Caco-2 (cell line): Measurements from ENCODE around the gene ZFHX3. TPM values are rescaled to one million over a fixed set of nuclear protein-coding genes. Genes with fewer than 3 reads are reported as not detected.
A peak's percentile ranks its signal among the peaks of the same experiment; 100 is the strongest.

ENCODE experiments used
- BruUV-seq: library from RNA; stranded (reverse); fragments of 400-500 nt; replicated peaks from 2 replicates; lab custom pipeline; 2021; lab: Mats Ljungman, UMichigan
- CTCF ChIA-PET: fragments of 300-600 bp; sonication (Branson Sonifier 250); formaldehyde crosslinking; loops from one replicate; lab custom pipeline; 2022; ENCODE audit warnings: antibody characterized with exemption; lab: Charles Lee
- POLR2A ChIA-PET: fragments of 300-600 bp; sonication (Branson Sonifier 250); formaldehyde crosslinking; loops from one replicate; lab custom pipeline; 2022; ENCODE audit warnings: antibody characterized with exemption; lab: Charles Lee
- DNase-seq, 2 experiments: peaks; one replicate each; pipeline versions ENCODE4 v3.0.0 to v3.0.0-alpha.2; 2020 to 2022
- H3K27me3 ChIP-seq: replicated peaks from 2 replicates; pipeline ENCODE4 v1.6.0; 2011; ENCODE audit warnings: low read length; ENCODE audit not compliant: control insufficient read depth, insufficient read depth
- H3K36me3 ChIP-seq: 2 replicates; pipeline ENCODE4 v1.5.1; 2011; ENCODE audit warnings: low read length; ENCODE audit not compliant: control insufficient read depth, insufficient read depth
- H3K4me1 ChIP-seq: fragments of 250-450 bp; sonication (Bioruptor Pico); 2 replicates; pipeline ENCODE4 v1.5.1; 2020; ENCODE audit warnings: mild to moderate bottlenecking
- H3K4me3 ChIP-seq: 2 replicates; pipeline ENCODE4 v1.5.1; 2011; ENCODE audit warnings: low read depth, mild to moderate bottlenecking, control low read depth, low read length
- H3K9me3 ChIP-seq: fragments of 250-450 bp; sonication (Bioruptor Pico); 2 replicates; pipeline ENCODE4 v1.5.1; 2020; ENCODE audit warnings: mild to moderate bottlenecking, moderate library complexity
- H3K27ac Mint-ChIP-seq: one replicate; pipeline ENCODE4 v1.8.0; 2022; ENCODE audit warnings: mixed read lengths; ENCODE audit not compliant: unreplicated experiment
- H3K27me3 Mint-ChIP-seq: one replicate; pipeline ENCODE4 v1.8.0; 2022; ENCODE audit warnings: mixed read lengths; ENCODE audit not compliant: insufficient read depth, unreplicated experiment
- H3K36me3 Mint-ChIP-seq: one replicate; pipeline ENCODE4 v1.8.0; 2022; ENCODE audit warnings: mild to moderate bottlenecking, mixed read lengths; ENCODE audit not compliant: insufficient read depth, unreplicated experiment
- H3K4me1 Mint-ChIP-seq: one replicate; pipeline ENCODE4 v1.8.0; 2022; ENCODE audit warnings: low read depth, mixed read lengths; ENCODE audit not compliant: unreplicated experiment
- H3K4me3 Mint-ChIP-seq: one replicate; pipeline ENCODE4 v1.8.0; 2022; ENCODE audit warnings: mild to moderate bottlenecking, moderate library complexity, mixed read lengths; ENCODE audit not compliant: unreplicated experiment
- H3K9me3 Mint-ChIP-seq: one replicate; pipeline ENCODE4 v1.8.0; 2022; ENCODE audit warnings: mixed read lengths; ENCODE audit not compliant: unreplicated experiment
- CTCF ChIP-seq, 2 experiments: fragments of 200-600 bp in 1 of 2; IDR thresholded peaks; 1 replicate in 1 of 2; 2 replicates in 1 of 2; pipeline versions ENCODE4 v1.5.1 to v1.8.0; 2011 to 2022; ENCODE audit warnings: antibody characterized with exemption in 1 of 2, control low read depth in 1 of 2, inconsistent platforms in 1 of 2, low read depth in 1 of 2, low read length in 1 of 2, mild to moderate bottlenecking in 1 of 2, moderate library complexity in 1 of 2; ENCODE audit not compliant: insufficient read depth in 1 of 2, severe bottlenecking in 1 of 2, unreplicated experiment in 1 of 2
- intact Hi-C: fragments of 100-400 bp; cut with micrococcal nuclease; formaldehyde crosslinking; loops from one replicate; pipeline ENCODE4 v1.10.0; 2022; ENCODE audit not compliant: unreplicated experiment
- total RNA-seq: library from RNA; stranded (reverse); gene quantifications from 2 replicates; pipeline ENCODE4 v1.2.3, GENCODE V29; 2022

The ZFHX3 gene
- total RNA-seq, 1 experiment from 2014 or later: 39.9 TPM

GRCh38 chr16:73058221-73058615 is 10.3 kb upstream of the ZFHX3 start:
- no TSS peak for BruUV-seq
- ChIA-PET CTCF (interaction anchor here (0.7 kb wide), 2 partner anchors 103 to 886 kb away, joined by 3 read pairs; partner anchors contain the start of gene PMFBP1), POLR2A (interaction anchor here (0.6 to 0.7 kb wide), 3 partner anchors 11 to 32 kb away, joined by 4 to 11 read pairs (median 5); no protein-coding TSS in a partner anchor)
- Histone ChIP-seq H3K27me3 (no peaks in the 10 kb centered on the region), H3K36me3 (no peaks in the 10 kb centered on the region), H3K4me3 (peak overlapping the region; percentile 58), H3K9me3 (no peaks in the 10 kb centered on the region), H3K4me1 (peaks cover 42% of the 10 kb centered on the region)
- H3K4me3 Mint-ChIP-seq: peak overlapping the region; percentile 91
- intact Hi-C loops: loop anchor here (5.0 kb wide), 1 partner anchor 114 kb away; no protein-coding TSS in a partner anchor
- H3K27ac Mint-ChIP-seq: no peak overlapping the region
- H3K36me3 Mint-ChIP-seq: peaks cover 18% of the 10 kb centered on the region
- H3K27me3 Mint-ChIP-seq: no peaks in the 10 kb centered on the region
- peaks cover 52% of the 10 kb centered on the region for H3K4me1 Mint-ChIP-seq
- no peaks in the 10 kb centered on the region for H3K9me3 Mint-ChIP-seq
- peak; percentile 63 to 78 for DNase-seq
- TF ChIP-seq CTCF (IDR thresholded peaks at IDR 0.05; ENCODE audit: insufficient read depth in 1 of 2, low read depth in 1 of 2, low read length in 1 of 2, severe bottlenecking in 1 of 2, unreplicated experiment in 1 of 2): no peak

- DNase-seq: peak in 1 of 2 experiments; percentile 70
- peaks cover 18% of the 10 kb centered on the region for H3K36me3 Mint-ChIP-seq
- H3K9me3 Mint-ChIP-seq: no peaks in the 10 kb centered on the region
- Histone ChIP-seq H3K36me3 (no peaks in the 10 kb centered on the region), H3K9me3 (no peaks in the 10 kb centered on the region), H3K4me3 (peak overlapping the region; percentile 58), H3K4me1 (peaks cover 44% of the 10 kb centered on the region), H3K27me3 (no peaks in the 10 kb centered on the region)
- no TSS peak for BruUV-seq
- no peaks in the 10 kb centered on the region for H3K27me3 Mint-ChIP-seq
- H3K4me3 Mint-ChIP-seq: peak overlapping the region; percentile 91
- TF ChIP-seq CTCF (IDR thresholded peaks at IDR 0.05; ENCODE audit: insufficient read depth in 1 of 2, low read depth in 1 of 2, low read length in 1 of 2, severe bottlenecking in 1 of 2, unreplicated experiment in 1 of 2): peak; percentile 45 to 59
- POLR2A ChIA-PET: interaction anchor here (0.6 to 0.7 kb wide), 3 partner anchors 19 to 64 kb away, joined by 4 to 6 read pairs (median 5); no protein-coding TSS in a partner anchor
- H3K4me1 Mint-ChIP-seq: peaks cover 52% of the 10 kb centered on the region
- peak overlapping the region; percentile 89 for H3K27ac Mint-ChIP-seq
- intact Hi-C loops: loop anchor here (1.0 to 5.0 kb wide), 4 partner anchors 9 to 115 kb away; partner anchors contain the start of gene ZFHX3
- CTCF ChIA-PET: interaction anchor here (0.6 to 0.9 kb wide), 3 partner anchors 37 to 95 kb away, joined by 3 read pairs; no protein-coding TSS in a partner anchor
Observed at GRCh38 chr16:73057291-73058210, 9.6 kb upstream of the ZFHX3 start.

GRCh38 chr16:73056921-73057290 is 9.0 kb upstream of the ZFHX3 start:
- Mint-ChIP-seq H3K27ac (peak overlapping the region; percentile 89), H3K9me3 (no peaks in the 10 kb centered on the region), H3K36me3 (peaks cover 18% of the 10 kb centered on the region), H3K4me1 (peaks cover 52% of the 10 kb centered on the region), H3K27me3 (no peaks in the 10 kb centered on the region), H3K4me3 (peak overlapping the region; percentile 91)
- H3K4me3 ChIP-seq: peak overlapping the region; percentile 58
- no peaks in the 10 kb centered on the region for H3K36me3 ChIP-seq
- ChIA-PET CTCF (interaction anchor here (0.9 kb wide), 1 partner anchor 60 kb away, joined by 3 read pairs; no protein-coding TSS in a partner anchor), POLR2A (no interaction called here)
- no peaks in the 10 kb centered on the region for H3K27me3 ChIP-seq
- intact Hi-C loops: loop anchor here (1.0 to 5.0 kb wide), 4 partner anchors 9 to 115 kb away; partner anchors contain the start of gene ZFHX3
- no peaks in the 10 kb centered on the region for H3K9me3 ChIP-seq
- no peak for DNase-seq
- H3K4me1 ChIP-seq: peaks cover 44% of the 10 kb centered on the region
- BruUV-seq: TSS peak; percentile 62
- TF ChIP-seq CTCF (IDR thresholded peaks at IDR 0.05; ENCODE audit: insufficient read depth in 1 of 2, low read depth in 1 of 2, low read length in 1 of 2, severe bottlenecking in 1 of 2, unreplicated experiment in 1 of 2): no peak
